HG03342 (cell line): ENCODE data around the gene VPREB3.

Experiments used
- ATAC-seq: cut with Tn5 transposase; IDR thresholded peaks from one replicate; pipeline ENCODE4 v1.9.1; 2021; ENCODE audit warnings: mild to moderate bottlenecking, moderate library complexity; ENCODE audit not compliant: unreplicated experiment

Gene VPREB3

DNA sequence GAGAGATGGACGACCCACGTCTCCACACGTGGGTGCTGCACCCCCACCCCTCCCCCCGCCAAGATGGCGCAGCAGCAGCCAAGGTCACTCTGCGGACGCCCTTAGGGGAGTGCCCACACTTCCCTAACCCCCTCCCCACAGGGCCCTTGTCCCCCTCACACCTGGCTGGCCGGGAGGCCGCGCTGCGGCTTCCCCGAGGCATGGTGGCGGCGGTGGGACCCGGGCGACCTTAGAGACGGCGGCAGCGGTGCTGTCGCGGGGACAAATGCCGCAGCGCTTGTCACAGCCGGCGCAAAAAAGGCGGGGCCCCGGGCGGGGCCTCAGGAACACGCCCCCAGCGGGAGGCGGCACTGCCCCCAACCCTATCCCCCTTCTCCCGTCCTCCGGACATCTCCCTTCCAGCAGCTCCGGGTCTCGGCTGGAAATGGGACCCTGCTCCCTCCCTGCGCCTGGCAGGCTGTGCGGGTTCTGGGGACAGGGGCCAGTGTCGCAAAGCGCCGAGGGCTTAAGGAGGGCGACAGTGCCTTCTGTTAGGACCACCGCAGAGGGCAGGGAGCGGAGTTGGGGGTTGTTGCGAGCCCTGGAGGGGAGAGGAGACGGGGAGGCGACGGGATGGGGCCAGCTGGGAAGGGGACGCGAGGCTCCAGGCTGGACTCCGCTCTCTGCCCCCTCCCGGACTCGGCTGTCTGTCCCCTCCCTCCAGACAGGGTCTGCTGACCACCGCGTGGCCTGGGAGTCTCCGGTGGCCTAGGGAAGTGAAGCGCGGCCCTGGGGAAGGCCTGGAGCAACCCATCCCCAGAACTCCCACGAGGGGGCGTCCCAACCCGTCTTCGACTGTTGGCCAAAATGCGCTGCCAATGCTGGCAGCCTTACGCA lies 13.7 kb upstream of the VPREB3 start, which contains the start of gene CHCHD10:
TSS of gene CHCHD10 (minus strand) at position 300 of the 876 bp plus-strand sequence. CDS start at position 202, 98 bp downstream.
- ATAC-seq: no peak

- ATAC-seq: no peak
Measured at GRCh38 chr22:23767303-23767672, 13.1 kb upstream of the VPREB3 start.

DNA sequence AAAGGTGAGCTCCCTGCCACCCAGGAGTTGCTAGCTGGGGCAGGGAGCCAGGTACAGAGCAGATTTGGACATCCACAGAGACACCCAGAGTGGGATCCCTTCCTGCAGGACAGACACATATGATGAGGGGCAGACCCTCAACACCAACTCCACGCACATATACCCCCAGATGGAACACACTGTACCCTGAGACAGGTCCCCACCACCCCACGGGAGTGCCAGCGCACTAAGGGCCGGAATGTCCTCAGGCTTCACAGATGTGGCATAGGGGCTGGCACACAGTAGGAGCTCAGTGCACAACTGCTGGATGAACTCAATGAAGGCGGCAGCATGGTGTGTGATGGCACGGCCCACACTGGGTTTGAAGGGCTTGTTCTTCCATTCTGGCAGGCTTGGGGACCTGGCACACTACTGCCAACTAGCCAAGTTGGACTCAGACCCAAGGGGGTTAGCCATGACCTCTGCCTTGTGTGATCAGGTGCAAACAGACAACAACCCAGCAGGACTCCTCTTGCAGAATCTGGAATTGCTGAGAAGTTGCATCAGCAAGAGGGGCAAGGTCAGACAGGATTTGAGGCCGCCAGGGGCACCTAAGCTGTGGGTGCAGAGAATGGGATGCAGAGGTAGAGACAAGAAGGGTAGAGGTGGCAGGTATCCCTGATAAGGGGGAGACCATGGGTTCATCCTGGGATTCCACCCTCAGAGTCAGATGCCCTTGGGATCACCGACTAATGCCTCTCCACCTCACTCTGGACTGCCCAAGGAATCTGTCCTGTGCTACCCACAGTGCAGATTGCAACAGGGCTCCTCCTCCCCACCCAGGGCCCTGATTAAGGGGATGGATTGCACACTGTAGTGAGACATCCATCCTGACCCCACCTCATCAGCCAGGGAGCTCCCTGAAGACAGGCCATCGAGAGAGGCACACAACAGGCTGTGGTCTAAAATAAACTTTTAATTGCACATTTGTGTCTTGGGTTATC lies 11.0 kb upstream of the VPREB3 start:
- ATAC-seq: no peak

DNA sequence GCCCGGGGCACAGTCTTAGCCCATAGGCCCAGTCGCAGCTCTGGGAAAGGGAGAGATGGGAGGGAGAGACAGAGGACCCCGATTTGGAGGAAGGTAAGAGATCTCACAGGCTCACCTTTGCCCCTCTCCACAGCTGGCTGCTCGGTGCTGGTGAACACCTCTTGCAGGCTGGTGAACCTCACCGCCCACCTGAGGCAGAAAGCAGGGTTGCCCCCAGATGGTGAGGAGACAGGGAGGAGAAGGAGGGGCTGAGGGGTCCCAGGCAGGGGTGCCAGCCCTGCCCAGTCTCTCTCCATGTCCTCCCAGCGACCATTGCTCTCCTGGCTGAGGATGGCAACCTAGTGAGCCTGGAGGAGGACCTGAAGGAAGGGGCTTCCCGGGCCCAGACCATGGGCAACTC lies 9.7 kb upstream of the VPREB3 start:
- no peak for ATAC-seq

- ATAC-seq: no peak
Measured at GRCh38 chr22:23763579-23763945, 9.3 kb upstream of the VPREB3 start.

DNA sequence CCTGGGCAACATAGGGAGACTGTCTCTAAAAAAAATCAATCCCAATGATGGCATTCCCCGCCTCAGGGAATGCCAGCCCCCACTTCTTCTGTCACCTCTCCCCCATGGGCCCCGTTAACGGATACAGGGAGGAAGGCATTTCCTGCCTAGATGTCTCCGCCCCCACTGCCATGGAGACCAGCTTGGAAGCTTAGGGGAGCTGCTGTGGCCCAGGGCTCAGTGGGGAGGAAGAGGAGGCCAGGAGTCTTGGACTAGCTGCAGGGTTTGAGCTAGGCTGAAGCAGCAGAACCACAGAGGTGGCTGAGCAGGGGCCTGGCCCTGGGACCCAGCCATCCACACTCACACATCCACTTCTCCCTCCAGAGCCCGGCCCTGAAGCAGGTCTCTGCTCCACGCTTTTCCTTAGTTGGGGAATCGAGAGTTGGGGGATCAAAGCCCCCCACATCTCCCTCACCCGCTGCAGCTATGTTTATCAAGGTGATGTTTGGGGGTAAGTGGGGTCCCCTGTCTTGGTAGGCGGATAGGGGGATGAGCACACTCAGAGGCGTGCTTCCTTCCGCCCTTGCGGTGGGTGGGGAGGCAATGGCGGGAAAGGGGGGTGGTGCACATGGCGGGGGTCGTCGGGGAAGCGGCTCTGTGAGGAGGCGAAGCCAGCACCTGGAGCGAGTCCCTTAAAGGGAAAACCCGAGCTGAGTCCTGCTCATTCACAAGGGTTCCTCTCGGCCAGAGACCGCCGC lies 8.8 kb upstream of the VPREB3 start, which contains the start of gene C22orf15:
TSS of gene C22orf15 (plus strand) at position 149 of the 737 bp plus-strand sequence. CDS start at position 466, 317 bp downstream.
- ATAC-seq: no peak

GRCh38 chr22:23760056-23760455 lies 5.8 kb upstream of the VPREB3 start:
- no peak for ATAC-seq

DNA sequence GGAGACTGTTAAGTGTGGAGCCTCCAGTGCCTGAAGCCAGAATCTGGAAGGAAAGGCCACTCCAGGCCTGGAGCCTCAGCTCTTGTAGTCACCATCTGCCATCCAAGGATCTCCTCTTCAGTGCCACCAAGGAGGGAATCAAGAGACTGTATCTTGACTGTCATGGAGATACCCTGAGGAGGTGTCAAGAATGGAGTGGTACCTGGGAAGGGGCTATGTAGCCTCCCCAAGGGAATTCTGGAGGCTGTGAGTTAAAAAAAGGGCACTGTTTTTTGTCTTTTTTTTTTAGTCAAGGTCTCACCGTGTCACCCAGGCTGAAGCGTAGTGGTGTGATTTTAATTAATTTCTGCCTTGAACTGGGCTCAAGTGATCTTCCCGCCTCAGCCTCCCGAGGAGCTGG lies 5.3 kb upstream of the VPREB3 start:
- no peak for ATAC-seq

DNA sequence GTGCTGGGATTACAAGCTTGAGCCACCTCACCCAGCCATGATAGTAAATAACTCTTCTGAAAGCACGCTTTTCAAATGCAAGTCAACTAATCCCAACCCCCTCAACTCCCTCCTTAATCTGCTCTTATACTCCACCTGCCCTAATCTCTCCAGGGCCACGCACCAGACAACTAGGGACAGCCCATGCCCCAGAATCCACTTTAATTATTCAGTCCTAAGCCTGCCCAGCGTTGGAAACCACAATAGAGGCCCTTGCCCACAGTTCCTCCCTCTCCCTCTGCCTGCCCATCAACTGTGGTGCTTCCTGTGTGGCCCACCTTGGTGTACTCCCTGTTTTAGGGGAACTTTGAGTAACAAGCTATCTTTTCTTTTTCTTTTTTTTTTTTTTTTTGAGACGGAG lies 2.7 kb upstream of the VPREB3 start:
- no peak for ATAC-seq

GRCh38 chr22:23755711-23756110 lies 1.5 kb upstream of the VPREB3 start:
- no peak for ATAC-seq

- no peak for ATAC-seq
Measured at GRCh38 chr22:23754980-23755636, 883 bp upstream of the VPREB3 start.

DNA sequence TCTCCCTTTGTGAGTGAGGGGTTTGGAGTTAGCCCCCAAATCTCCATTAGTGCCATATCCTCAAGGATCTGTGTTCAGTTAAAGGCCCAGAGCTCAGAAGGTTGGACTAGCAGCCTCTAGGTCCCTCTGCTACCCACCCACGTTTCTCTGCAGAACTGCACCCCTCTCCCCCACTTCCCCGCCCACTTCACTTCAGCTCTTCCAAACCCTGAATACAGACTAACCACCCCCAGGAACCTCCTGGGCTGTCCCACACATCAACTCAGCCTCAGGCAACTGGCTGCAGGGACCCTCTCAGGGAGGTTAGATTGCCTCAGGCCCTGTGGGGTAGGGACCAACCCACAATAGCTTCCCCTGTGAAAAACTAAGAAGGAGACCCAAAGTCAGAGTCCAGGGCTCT lies 840 bp downstream of the VPREB3 start:
- no peak for ATAC-seq

GRCh38 chr22:23752750-23753149 lies 1.5 kb downstream of the VPREB3 start:
- peak; percentile 29 for ATAC-seq

DNA sequence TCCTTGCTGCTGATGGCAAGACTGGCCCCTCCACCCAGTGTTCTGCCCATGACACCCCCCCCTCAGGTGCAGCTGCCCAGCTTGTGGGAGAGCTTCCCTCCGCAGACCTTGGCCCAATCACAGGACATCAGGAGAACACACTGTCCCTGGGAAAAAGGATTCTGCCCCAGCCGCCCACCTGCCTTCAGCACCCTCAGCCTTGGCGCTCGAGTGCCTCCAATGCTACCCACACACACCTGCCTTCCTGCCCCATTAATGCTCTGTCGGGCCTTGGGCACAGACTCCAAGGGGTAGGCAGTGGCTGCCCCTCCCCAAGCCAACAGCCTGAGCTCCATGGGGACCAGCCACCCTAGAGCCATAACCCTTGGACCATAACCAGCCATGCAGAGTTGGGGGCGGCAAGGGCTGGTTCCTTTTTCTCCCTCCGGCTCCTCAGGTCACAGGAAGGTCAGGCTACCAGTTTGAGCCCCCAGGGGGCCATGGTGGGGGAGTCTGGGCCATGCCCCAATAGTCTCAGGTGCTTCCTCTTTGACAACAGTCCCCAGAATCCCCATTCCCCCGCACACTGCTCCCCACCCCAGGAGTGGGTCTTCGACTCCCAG lies 2.0 kb downstream of the VPREB3 start:
- peak; percentile 37 for ATAC-seq

DNA sequence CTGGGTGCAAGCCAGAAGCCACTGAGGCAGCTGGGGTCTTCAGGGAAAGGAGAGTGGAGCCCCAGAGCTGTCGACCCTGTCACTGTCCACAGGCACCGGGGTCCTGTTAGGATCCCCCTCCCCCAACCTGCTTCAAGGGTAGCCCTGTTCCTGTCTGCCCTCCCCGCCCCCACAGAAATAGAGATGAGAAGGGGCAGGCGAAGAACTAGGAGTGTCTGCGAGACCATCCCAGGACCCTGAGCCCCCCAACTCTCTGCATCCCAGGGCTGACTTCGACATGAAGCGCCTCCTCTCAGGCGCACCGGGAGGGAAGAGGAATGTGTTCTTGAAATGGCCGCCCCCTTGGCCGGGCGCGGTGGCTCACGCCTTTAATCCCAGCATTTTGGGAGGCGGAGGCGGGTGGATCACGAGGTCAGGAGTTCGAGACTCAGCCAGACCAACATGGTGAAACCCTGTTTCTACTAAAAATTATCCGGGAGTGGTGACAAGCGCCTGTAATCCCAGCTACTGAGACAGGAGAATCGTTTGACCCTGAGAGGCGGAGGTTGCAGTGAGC lies 2.7 kb downstream of the VPREB3 start:
- no peak for ATAC-seq

GRCh38 chr22:23750714-23751440 lies 3.3 kb downstream of the VPREB3 start, which contains the start of gene ZNF70:
Gene ZNF70 (minus strand): TSS chr22:23751112. CDS start chr22:23745140, 5,972 bp downstream.
- no peak for ATAC-seq

DNA sequence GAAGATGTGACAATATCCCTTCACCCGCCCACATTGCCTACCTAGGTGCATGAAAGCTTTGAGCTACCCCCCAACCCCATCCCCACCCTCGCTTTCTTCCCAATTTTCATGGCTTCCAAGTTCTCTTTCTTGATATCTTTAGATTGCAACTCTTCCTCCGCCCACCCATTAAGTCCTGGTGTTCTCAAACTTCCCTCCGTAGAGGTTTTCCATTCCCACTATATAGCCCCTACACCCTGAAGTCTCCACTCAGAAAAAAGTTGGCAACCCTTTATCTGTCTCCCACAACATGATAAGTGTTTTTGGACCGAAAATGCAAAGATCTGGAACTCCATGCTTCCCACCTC lies 3.9 kb downstream of the VPREB3 start:
- ATAC-seq: no peak

DNA sequence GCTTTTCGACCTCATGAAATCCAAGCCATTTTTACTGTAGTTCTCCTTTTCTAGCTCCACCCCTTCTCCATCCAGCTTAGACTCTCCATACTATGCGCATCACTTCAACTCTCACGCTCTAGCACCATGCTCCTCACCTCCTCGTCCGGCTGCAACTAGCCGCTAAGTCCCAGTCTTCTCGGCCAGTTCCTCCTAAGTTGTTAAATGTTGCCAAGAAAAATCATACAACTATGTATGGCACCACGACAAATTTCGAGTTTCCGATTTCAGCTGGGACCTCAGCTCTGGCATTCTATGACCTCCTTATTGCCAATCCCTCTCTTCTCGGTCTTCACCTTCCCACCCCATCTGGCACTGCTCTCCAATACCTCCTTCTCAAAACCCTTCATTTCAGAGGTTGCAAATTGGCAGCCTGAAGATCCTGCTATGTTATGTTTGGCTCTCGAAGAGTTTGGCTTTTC lies 4.4 kb downstream of the VPREB3 start:
- ATAC-seq: no peak

- no peak for ATAC-seq
Measured at GRCh38 chr22:23745791-23746190, 8.4 kb downstream of the VPREB3 start.
